ENCODE data around the gene TRAPPC14.

Gene TRAPPC14

GRCh38 chr7:100119970-100120732 lies 38.4 kb downstream of the TRAPPC14 start:
- in situ Hi-C loops (cut with MboI; ENCODE audit: low pct_unique_long_range_greater_than_20kb, low sequenced_read_pairs, unreplicated experiment) = no loop called here
- no peak for TF ChIP-seq CTCF (IDR thresholded peaks at IDR 0.05; ENCODE audit: extremely low read depth, insufficient read depth, missing control alignments)
- no peak for DNase-seq (ENCODE audit: low spot score)

GRCh38 chr7:100119072-100119969 lies 39.2 kb downstream of the TRAPPC14 start, which contains the start of the genes CNPY4 and TAF6:
CNPY4 (plus strand) TSS chr7:100119634; CDS start chr7:100119745, 111 bp downstream.
TAF6 (minus strand) TSS chr7:100119358; CDS start chr7:100114209, 5,149 bp downstream.
- TF ChIP-seq CTCF (IDR thresholded peaks at IDR 0.05; ENCODE audit: extremely low read depth, insufficient read depth, missing control alignments) = no peak
- in situ Hi-C loops (cut with MboI; ENCODE audit: low pct_unique_long_range_greater_than_20kb, low sequenced_read_pairs, unreplicated experiment) = no loop called here
- peak; percentile 98 for DNase-seq (ENCODE audit: low spot score)

GRCh38 chr7:100118388-100119071 lies 40.0 kb downstream of the TRAPPC14 start:
- in situ Hi-C loops (cut with MboI; ENCODE audit: low pct_unique_long_range_greater_than_20kb, low sequenced_read_pairs, unreplicated experiment) = no loop called here
- TF ChIP-seq CTCF (IDR thresholded peaks at IDR 0.05; ENCODE audit: extremely low read depth, insufficient read depth, missing control alignments) = no peak
- DNase-seq (ENCODE audit: low spot score) = peak; percentile 33

- in situ Hi-C loops (cut with MboI; ENCODE audit: low pct_unique_long_range_greater_than_20kb, low sequenced_read_pairs, unreplicated experiment) = no loop called here
- no peak for DNase-seq (ENCODE audit: low spot score)
- no peak for TF ChIP-seq CTCF (IDR thresholded peaks at IDR 0.05; ENCODE audit: extremely low read depth, insufficient read depth, missing control alignments)
Observed at GRCh38 chr7:100115026-100115425, 43.5 kb downstream of the TRAPPC14 start.

- no peak for TF ChIP-seq CTCF (IDR thresholded peaks at IDR 0.05; ENCODE audit: extremely low read depth, insufficient read depth, missing control alignments)
- in situ Hi-C loops (cut with MboI; ENCODE audit: low pct_unique_long_range_greater_than_20kb, low sequenced_read_pairs, unreplicated experiment) = no loop called here
- no peak for DNase-seq (ENCODE audit: low spot score)
Observed at GRCh38 chr7:100111914-100112313, 46.6 kb downstream of the TRAPPC14 start.

GRCh38 chr7:100111156-100111555 lies 47.4 kb downstream of the TRAPPC14 start:
- in situ Hi-C loops (cut with MboI; ENCODE audit: low pct_unique_long_range_greater_than_20kb, low sequenced_read_pairs, unreplicated experiment) = no loop called here
- no peak for DNase-seq (ENCODE audit: low spot score)
- TF ChIP-seq CTCF (IDR thresholded peaks at IDR 0.05; ENCODE audit: extremely low read depth, insufficient read depth, missing control alignments) = no peak
